HuH-7.5 (cell line): Measurements from ENCODE around the gene AUTS2.

ENCODE experiments used
- DNase-seq: peaks from one replicate; pipeline ENCODE4 v3.0.0; 2011; ENCODE audit warnings: low spot score

Gene AUTS2

DNA sequence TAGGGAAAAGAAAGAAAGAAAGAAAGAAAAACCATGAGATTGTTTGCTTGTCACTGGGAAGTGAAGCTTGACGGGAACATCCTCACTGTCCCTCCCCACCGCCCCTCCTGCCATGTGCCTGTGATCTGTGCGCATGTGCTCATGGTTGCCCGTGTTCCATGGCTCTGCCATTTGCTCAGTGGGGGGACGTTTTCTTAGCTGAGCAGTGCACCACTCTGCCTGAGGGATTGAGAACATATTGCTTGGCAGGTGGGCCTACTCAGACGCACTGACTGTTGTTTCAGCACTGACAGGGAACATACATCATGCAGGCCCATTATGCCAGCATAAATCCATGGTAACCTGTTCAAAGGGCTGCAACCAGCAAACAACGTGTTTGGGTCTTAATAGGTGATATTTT is 785.7 kb downstream of the AUTS2 start:
- DNase-seq, result no peak

- no peak for DNase-seq
Measured at GRCh38 chr7:70384891-70385290, 786.6 kb downstream of the AUTS2 start.

DNA sequence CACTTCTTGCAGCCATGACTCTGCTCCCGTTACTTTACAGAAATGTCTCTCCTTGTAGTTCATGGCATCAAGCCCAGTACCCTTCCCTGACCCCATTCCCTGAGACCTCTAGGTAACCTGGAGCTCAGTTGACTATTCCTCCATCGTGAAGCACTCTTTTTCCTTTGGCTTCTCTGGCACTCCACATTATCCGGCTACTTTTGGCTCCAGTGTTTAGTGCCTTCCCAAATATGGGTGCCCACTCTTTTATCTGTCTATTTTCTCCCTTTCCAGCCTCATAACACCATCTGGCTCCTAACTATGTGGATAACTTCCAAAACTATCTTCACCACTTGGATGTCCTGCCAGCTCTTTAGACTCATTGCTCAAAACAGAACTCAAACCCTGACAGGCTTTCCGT is 788.9 kb downstream of the AUTS2 start:
- DNase-seq, result no peak

DNA sequence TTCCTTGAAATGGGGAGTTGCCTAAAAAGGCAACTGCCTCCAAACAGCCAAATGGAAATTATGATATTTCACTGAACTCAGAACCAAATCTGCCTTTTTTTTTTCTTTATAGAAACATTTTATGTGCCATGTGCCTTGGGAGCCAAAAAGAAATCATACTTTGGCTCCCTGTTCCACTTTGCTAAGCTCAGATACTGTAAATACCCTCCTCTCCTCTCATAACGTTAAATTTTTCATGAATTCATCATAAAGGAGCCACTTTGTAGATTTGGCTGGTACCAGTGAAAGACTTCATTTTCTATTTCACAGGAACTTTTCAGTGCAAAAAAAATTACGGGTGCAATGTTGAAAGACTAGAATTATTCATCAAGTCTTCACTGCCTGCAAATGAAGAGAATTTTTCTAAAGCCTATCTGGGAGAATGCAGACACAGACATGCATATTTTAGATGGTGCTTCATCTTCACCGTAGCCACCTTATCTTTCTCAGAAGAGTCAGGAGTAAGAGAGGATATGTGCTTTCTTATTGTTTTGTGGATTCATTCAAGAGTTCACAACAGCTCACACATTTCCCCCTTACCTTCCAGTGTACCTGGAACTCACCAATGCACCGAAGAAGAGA is 791.4 kb downstream of the AUTS2 start:
- no peak for DNase-seq

DNA sequence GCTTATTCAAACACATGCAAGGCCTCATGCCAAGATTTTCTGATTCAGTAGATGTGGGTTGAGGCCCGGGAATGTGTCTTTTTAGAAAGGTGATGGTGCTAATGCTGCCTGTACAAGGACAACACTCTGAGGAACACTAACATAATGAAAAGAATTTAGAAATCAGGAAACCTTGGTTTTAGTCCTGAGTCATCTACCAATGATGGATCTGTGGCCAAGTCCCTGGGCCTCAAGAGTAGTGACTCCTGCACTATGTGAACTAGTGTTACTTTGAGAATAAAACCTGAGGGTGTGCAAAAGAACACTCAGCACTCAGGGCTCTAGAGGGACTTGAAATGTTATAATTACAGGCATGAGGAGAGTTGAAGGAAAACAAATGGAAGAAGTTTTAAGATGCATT is 792.0 kb downstream of the AUTS2 start:
- DNase-seq, result no peak

GRCh38 chr7:70392256-70392876 is 794.1 kb downstream of the AUTS2 start:
- DNase-seq, result no peak

DNA sequence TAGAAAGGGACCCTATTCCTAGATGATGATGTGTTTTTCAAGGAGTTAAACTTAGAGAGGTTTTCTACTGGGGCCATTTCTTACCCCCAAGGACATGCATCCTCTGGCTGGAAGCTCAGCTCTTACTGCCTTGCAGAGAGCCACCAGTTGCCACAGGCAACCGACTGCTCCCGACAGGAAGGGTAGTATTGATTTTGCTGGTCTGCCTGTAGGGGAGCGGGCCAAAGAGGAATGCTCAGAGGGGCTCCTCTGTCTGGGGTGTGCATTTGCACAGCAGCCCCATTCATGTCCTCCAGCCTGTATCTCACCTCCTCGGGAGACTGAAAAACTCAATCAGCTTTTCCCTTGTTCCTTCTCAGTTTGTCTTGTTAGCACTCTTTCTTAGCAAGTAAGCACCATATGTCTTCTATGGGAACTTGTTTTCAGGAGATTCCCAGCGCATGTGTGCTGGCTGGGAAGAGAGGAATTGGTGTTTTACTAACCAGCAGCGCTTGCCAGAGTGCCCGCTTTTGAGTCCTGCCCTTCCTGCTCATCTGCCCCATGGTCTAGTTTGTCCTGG is 794.7 kb downstream of the AUTS2 start:
- no peak for DNase-seq

- DNase-seq, result no peak
Measured at GRCh38 chr7:70393956-70394355, 795.7 kb downstream of the AUTS2 start.

GRCh38 chr7:70400829-70401380 is 802.6 kb downstream of the AUTS2 start:
- DNase-seq, result no peak

DNA sequence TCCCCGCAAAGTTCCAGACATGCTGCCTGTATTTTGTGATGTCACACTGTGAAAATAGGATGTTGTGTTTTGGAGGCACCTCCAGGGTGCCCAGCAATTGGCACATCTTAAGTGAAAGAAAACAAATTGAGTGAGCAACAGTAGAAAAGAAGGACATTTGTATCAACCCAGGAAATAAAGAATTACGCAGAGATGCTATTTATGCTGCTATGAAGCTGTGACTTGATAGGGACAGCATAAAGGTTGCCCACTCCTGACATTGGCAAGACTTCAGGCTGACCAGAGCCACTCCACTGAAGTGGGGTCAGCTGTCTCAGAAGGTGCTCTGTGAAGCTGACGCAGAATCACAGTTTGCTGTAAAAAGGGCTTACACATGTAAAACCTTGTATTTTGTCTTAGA is 803.8 kb downstream of the AUTS2 start:
- DNase-seq, result no peak

DNA sequence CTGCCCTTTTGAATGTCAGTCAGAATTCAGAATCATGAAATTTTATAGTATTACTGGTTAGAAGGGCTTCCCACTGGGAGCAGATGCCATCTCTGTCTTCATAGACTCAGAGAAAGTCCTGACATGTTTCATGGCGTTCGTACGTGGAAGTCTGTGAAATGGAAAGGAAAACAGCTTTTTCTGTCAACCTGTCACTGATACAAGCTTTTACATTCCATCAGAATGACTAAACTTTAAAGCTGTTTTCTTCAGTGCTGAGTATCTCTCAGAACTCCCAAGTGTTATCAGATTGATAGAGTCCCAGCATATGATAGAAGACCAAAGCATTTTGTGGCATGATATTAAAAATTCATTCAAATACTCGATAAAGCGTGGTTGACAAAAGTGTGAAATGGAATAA is 807.0 kb downstream of the AUTS2 start:
- no peak for DNase-seq

DNA sequence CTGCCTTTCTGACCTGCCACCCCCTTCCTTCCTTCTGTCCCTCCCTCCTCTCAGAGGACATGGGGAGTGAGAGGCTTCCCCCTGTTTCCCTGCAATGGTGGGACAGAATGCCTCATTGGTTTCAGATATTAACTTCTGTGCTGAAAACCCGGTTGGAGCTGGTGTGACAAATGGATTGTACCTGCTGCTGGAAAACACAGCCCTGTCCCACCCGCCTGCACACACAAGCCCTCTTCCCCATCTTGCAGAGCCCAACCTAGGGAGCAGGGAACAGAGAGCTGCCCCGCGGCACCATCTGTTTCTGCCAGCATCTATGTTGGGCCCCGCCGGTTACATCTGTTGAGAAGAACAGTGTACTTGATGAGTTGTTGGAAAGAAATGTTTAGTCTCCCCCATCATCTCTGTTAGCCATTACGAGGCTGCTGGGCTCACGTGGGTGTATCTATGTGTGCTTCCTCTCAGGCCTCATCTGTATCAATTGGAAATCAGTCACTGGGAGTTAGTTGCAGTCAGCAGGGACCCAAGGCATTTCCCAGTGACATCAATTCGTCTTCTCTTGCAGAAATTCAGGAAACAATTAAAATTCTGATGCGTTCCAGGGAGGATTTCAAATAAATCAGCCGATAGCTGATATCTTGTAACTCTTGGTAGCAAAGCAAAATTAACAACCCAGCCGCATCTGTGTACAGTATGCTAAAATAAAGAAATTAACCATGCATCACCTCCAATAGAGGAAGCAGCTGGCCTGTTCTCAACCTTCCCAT is 808.1 kb downstream of the AUTS2 start:
- no peak for DNase-seq

DNA sequence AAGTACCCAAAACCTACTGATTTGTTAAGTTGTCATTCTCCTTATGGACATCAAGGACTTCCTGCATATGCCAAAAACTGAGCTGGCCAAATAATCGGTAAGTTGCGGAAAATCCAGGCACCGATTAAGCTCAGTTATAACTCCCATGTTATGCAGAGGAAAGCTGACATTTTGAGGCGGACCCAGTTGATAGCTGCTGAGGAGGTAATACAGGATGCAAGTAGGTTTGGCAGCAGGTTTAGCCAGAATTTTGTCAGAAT is 808.6 kb downstream of the AUTS2 start:
- DNase-seq, result no peak

GRCh38 chr7:70408477-70408876 is 810.2 kb downstream of the AUTS2 start:
- DNase-seq, result no peak

DNA sequence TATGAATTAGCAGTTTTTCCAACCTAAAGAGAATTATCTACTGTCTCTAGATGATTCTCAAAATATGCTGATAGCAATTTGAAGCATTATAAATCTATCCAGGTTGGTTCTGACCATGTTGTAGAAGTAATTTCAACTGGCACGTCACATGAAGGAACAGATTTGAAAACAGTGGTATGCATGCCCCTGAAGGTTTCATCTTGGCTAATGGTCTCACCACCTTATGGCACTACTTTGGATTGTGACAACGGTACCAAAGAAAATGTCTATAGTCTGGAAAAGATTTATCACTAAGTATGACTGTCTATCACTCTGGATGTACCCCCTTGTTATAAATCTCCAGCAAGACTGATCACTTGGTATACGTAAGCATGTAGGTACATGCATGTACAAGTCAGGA is 810.6 kb downstream of the AUTS2 start:
- DNase-seq, result no peak

DNA sequence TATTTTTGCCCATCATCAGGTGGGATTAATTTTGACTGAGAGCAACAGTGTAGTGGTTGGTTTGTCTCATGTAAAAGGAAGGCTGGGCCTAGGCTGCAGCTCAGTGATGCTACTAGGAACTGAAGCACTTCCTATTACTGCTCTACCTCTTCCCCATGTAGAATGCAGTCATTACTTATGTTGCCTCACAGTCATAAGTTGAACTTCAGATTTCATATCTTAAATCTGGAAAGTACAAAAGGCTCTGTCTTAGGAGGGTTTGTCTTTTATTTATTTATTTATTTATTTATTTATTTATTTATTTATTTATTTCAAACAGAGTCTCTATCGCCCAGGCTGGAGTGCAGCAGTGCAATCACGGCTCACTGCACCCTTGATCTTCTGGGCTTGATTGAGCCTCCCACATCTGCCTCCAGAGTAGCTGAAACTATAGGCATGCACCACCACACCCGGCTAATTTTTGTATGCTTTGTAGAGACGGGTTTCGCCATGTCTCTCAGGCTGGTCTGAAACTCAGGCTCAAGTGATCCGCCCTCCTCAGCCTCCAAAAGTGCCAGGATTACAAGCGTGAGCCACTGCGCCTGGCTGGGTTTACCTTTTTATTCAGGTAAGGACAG is 812.0 kb downstream of the AUTS2 start:
- DNase-seq, result no peak

DNA sequence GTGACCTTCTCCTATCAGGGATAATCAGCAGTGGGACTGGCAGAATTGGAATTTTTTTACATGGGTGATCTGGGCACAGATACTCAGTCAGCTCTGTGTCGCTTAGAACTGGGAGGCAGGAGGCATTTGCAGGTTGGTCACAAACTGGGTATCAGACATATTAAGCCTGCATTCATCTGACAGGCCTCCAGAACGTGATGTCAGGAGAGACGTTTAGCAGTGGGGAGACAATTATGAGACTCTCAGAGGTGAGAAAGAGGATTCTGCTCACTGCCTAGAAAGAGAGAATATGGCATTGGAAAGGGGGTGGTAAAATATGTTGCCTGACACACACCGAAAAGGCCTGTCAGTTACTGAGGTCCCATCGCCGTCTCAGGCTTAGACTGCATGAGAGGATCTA is 816.1 kb downstream of the AUTS2 start:
- no peak for DNase-seq

GRCh38 chr7:70415179-70415972 is 817.1 kb downstream of the AUTS2 start:
- no peak for DNase-seq

GRCh38 chr7:70416347-70416985 is 818.2 kb downstream of the AUTS2 start:
- DNase-seq, result no peak

GRCh38 chr7:70416986-70417655 is 818.8 kb downstream of the AUTS2 start:
- no peak for DNase-seq
